ENCODE data around the gene CETN3. TPM values are rescaled to one million over a fixed set of nuclear protein-coding genes. Genes with fewer than 3 reads are reported as not detected.

Gene CETN3
- total and polyA plus RNA-seq, 2 of the 8 experiments (the other 6 are each of a cell fraction or from before 2014, with no cell fraction given) = 4.8 to 43.8 TPM

DNA sequence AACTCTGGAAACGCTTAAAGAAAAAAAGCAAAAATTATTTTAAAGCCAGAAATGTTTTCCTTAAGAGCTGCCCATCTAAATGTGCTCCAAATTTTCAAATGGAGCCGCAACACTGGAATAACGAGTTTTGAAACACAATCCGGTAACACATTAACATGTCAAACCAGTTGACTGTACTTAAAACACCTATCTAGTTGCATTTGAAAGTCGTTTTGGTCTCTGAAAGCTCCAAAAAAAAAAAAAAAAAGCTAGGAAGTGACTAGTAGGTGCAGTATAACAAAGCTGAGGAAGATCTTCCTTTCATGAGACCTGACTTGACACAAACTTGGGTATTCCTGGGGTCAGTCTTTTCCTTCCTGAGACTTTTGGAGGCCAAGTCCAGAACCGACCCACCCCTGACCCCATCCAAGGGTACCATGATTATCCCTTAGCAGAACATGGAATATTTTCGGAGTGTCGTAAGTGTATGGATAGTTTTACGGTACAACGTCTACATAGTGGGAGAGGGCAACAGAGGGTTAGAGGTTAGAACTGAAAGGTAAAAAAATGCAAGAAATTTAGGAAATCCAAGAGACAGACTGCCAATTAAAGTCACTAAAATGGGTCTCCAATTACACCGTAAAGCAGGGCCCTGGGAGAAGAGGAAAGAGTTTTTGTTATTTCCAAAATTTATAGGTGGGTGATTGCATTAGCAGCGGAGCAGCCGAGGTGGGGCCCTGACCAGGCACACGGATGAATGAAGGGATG lies 812 bp downstream of the CETN3 start:
- Histone ChIP-seq H2BK5ac (ENCODE audit: low read depth, low read length) (peak overlapping the region; percentile 97; the same call in 1 of the 2 replicates), H3K27ac (ENCODE audit: low read depth, low read length) (peak overlapping the region; percentile 91), H4K20me1 (replicated peaks in 1 of 2; ENCODE audit: control insufficient read depth in 1 of 2, insufficient read depth in 2 of 2, low read length in 2 of 2) (no peaks in the 10 kb centered on the region), H2BK20ac (ENCODE audit: low read length) (no peak overlapping the region), H3K36me3 (ENCODE audit: control insufficient read depth in 2 of 4, insufficient read depth in 4 of 4, low read length in 3 of 4) (peaks cover 0 to 25% (median 4%) of the 10 kb centered on the region in 4 experiments; a peak in 5 of 8 replicates), H4K91ac (replicated peaks; ENCODE audit: insufficient read length, low read length) (no peak overlapping the region), H3K23me2 (ENCODE audit: low read depth, low read length) (peaks cover 11% of the 10 kb centered on the region), H4K8ac (ENCODE audit: extremely low read depth, insufficient read depth, low read length) (no peak overlapping the region), H3K4me2 (ENCODE audit: insufficient read depth in 1 of 2, low read depth in 2 of 2, low read length in 2 of 2) (peak overlapping the region; percentile 83 to 86), H3K4ac (replicated peaks; ENCODE audit: insufficient read length, low read depth, low read length) (no peak overlapping the region), H2BK15ac (ENCODE audit: low read length) (no peak overlapping the region), H3K23ac (ENCODE audit: insufficient read length) (no peak overlapping the region), H2AFZ (ENCODE audit: low read length) (peak overlapping the region; percentile 97), H3K9ac (replicated peaks in 1 of 4; ENCODE audit: extremely low read depth in 1 of 4, low read depth in 3 of 4, low read length in 3 of 4) (peak overlapping the region; percentile 52 to 94 (median 92)), H3K4me3 (ENCODE audit: extremely low read depth in 1 of 4, insufficient read depth in 2 of 4, low read depth in 3 of 4, low read length in 4 of 4) (peak overlapping the region; percentile 81 to 96 (median 93)), H4K5ac (ENCODE audit: insufficient read length, low read depth, low read length) (no peak overlapping the region), H3K79me2 (ENCODE audit: control insufficient read depth in 1 of 2, insufficient read depth in 2 of 2, low read length in 2 of 2) (peaks cover 0 to 21% of the 10 kb centered on the region in 2 experiments; a peak in 2 of 4 replicates), H2BK12ac (ENCODE audit: low read depth, low read length) (no peak overlapping the region; the same call in 1 of the 2 replicates), H3K18ac (ENCODE audit: extremely low read depth, low read length) (no peak overlapping the region), H3K27me3 (replicated peaks in 1 of 4; ENCODE audit: control insufficient read depth in 3 of 4, extremely low read depth in 1 of 4, insufficient read depth in 3 of 4, low read length in 3 of 4) (no peaks in the 10 kb centered on the region), H2AK5ac (ENCODE audit: low read depth, low read length) (no peak overlapping the region), H3K79me1 (ENCODE audit: low read depth, low read length) (no peaks in the 10 kb centered on the region), H2BK120ac (replicated peaks; ENCODE audit: low read depth, low read length) (no peak overlapping the region), H3K9me3 (ENCODE audit: insufficient read depth in 2 of 2, low read depth in 1 of 2, low read length in 1 of 2) (no peaks in the 10 kb centered on the region), H3K14ac (ENCODE audit: insufficient read length) (no peak overlapping the region), H3K4me1 (replicated peaks in 1 of 4; ENCODE audit: control insufficient read depth in 3 of 4, insufficient read depth in 4 of 4, low read length in 3 of 4) (peaks cover 0 to 4% (median 0%) of the 10 kb centered on the region in 4 experiments; a peak in 2 of 7 replicates), H3K56ac (replicated peaks; ENCODE audit: insufficient read length, low read depth, low read length) (peak overlapping the region; percentile 59)
- ChIA-PET CTCF (ENCODE audit: partially characterized antibody) (interaction anchor here (2.2 to 2.6 kb wide), 2 partner anchors 12 to 24 kb away, joined by 6 read pairs; no protein-coding TSS in a partner anchor), POLR2A (ENCODE audit: partially characterized antibody) (interaction anchor here (0.6 to 1.1 kb wide), 2 partner anchors 22 to 58 kb away, joined by 3 to 5 read pairs; no protein-coding TSS in a partner anchor)
- FAIRE-seq (peak; percentile 71), DNase-seq (ENCODE audit: low read depth in 1 of 2, low spot score in 2 of 2) (no peak)
- TF ChIP-seq GTF2F1 (IDR thresholded peaks at IDR 0.05; ENCODE audit: borderline replicate concordance, low read depth, low read length) (no peak), RXRA (IDR thresholded peaks at IDR 0.05; ENCODE audit: insufficient read depth, low read depth, low read length) (no peak), POLR2A (IDR thresholded peaks at IDR 0.05; ENCODE audit: control extremely low read depth in 1 of 2, low read depth in 2 of 2, low read length in 2 of 2) (peak in 1 of 2 experiments; percentile 97; a peak in 1 of 3 replicates), JUN (IDR thresholded peaks at IDR 0.05; ENCODE audit: low read depth, low read length) (no peak), GABPA (IDR thresholded peaks at IDR 0.05; ENCODE audit: borderline replicate concordance, insufficient read depth, low read length) (no peak), HDAC2 (IDR thresholded peaks at IDR 0.05; ENCODE audit: borderline replicate concordance in 1 of 2, low read depth in 2 of 2, low read length in 2 of 2) (no peak), SIX5 (IDR thresholded peaks at IDR 0.05; ENCODE audit: low read depth, low read length) (no peak)
- TF ChIP-seq, protein P1, sequence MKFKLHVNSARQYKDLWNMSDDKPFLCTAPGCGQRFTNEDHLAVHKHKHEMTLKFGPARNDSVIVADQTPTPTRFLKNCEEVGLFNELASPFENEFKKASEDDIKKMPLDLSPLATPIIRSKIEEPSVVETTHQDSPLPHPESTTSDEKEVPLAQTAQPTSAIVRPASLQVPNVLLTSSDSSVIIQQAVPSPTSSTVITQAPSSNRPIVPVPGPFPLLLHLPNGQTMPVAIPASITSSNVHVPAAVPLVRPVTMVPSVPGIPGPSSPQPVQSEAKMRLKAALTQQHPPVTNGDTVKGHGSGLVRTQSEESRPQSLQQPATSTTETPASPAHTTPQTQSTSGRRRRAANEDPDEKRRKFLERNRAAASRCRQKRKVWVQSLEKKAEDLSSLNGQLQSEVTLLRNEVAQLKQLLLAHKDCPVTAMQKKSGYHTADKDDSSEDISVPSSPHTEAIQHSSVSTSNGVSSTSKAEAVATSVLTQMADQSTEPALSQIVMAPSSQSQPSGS (IDR thresholded peaks at IDR 0.05; ENCODE audit: low read length) = no peak
- TF ChIP-seq, protein P2, sequence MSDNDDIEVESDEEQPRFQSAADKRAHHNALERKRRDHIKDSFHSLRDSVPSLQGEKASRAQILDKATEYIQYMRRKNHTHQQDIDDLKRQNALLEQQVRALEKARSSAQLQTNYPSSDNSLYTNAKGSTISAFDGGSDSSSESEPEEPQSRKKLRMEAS (IDR thresholded peaks at IDR 0.05) = no peak
- WGBS, 2 experiments (ENCODE audit: extremely low coverage in 1 of 2, insufficient coverage in 1 of 2, insufficient read length in 1 of 2, insufficient replicate concordance in 2 of 2, low coverage in 1 of 2, low lambda C conversion rate in 2 of 2, missing lambda C conversion rate in 1 of 2) = 14% methylated on average over 14 of the region's 14 CpGs; no CpG with 5 or more reads in 1 of the 2 experiments

Data from H1 (cell line).